ENCODE measurements around the gene ABCD1. TPM values are rescaled to one million over a fixed set of nuclear protein-coding genes. Genes with fewer than 3 reads are reported as not detected.
A peak's percentile ranks its signal among the peaks of the same experiment; 100 is the strongest.

ABCD1 gene
- total RNA-seq, 4 donors from 2014 or later: 5.9 to 9.4 (median 7.4) TPM

DNA sequence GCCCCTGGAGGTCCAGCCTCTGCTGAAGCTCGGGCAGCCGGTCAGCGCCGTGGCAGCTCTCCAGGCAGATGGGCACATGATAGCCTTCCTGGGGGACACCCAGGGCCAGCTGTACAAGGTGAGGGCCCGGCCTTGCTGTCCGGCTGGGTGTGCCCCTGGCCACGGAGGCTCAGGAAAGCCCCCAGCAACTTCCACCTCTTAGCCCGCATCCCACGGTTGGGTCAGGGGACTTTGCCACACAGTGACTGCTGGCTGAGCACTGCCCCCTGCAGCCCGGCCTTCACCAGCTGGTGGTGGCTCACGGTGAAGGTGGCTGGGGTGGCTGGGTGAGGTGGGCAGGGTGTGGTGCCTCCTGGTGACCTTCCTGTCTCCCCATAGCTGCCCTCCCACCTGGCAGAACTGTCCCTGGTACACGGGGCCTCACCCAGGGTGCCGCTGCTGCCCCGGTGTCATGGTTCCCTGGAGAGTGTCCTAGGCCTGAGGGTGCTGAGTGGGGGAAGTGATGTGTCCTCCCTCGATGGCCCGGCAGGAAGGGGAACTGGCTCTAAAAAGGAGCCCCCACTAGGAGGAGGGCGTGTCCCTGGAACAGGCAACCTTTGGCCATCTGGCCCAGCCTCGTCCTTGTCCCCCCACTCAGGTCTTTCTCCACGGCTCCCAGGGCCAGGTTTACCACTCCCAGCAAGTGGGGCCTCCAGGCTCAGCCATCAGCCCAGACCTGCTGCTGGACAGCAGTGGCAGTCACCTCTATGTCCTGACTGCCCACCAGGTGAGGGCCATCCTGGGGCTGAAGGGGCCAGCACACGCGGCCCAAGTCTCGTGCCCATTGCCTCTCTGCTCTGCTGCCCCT is 43.9 kb downstream of the ABCD1 start:
- 100% methylated on average over 1 of the region's 22 CpGs for WGBS
- no peak overlapping the region for H3K4me3 ChIP-seq
- H3K9me3 ChIP-seq: no peaks in the 10 kb centered on the region
- no peaks in the 10 kb centered on the region for H3K36me3 ChIP-seq
- H3K27ac ChIP-seq: no peak overlapping the region
- TF ChIP-seq POLR2AphosphoS5 (IDR thresholded peaks at IDR 0.05) (no peak), CTCF (IDR thresholded peaks at IDR 0.05) (no peak), POLR2A (IDR thresholded peaks at IDR 0.05) (no peak), EP300 (IDR thresholded peaks at IDR 0.05) (no peak)
- no peaks in the 10 kb centered on the region for H3K27me3 ChIP-seq
- H3K4me1 ChIP-seq: peaks cover 27% of the 10 kb centered on the region
- peak in 1 of 2 donors; percentile 61 for DNase-seq (ENCODE audit: low spot score in 2 of 2)

- no peak overlapping the region for H3K4me3 ChIP-seq
- H3K27ac ChIP-seq: no peak overlapping the region
- 92% methylated on average over 12 of the region's 23 CpGs for WGBS
- no peaks in the 10 kb centered on the region for H3K36me3 ChIP-seq
- DNase-seq (ENCODE audit: low spot score in 2 of 2): peak in 1 of 2 donors; percentile 59
- TF ChIP-seq POLR2A (IDR thresholded peaks at IDR 0.05) (no peak), EP300 (IDR thresholded peaks at IDR 0.05) (no peak), POLR2AphosphoS5 (IDR thresholded peaks at IDR 0.05) (no peak), CTCF (IDR thresholded peaks at IDR 0.05) (no peak)
- no peaks in the 10 kb centered on the region for H3K9me3 ChIP-seq
- H3K27me3 ChIP-seq: no peaks in the 10 kb centered on the region
- H3K4me1 ChIP-seq: peaks cover 21% of the 10 kb centered on the region
Measured at GRCh38 chrX:153769158-153769864, 44.7 kb downstream of the ABCD1 start.

DNA sequence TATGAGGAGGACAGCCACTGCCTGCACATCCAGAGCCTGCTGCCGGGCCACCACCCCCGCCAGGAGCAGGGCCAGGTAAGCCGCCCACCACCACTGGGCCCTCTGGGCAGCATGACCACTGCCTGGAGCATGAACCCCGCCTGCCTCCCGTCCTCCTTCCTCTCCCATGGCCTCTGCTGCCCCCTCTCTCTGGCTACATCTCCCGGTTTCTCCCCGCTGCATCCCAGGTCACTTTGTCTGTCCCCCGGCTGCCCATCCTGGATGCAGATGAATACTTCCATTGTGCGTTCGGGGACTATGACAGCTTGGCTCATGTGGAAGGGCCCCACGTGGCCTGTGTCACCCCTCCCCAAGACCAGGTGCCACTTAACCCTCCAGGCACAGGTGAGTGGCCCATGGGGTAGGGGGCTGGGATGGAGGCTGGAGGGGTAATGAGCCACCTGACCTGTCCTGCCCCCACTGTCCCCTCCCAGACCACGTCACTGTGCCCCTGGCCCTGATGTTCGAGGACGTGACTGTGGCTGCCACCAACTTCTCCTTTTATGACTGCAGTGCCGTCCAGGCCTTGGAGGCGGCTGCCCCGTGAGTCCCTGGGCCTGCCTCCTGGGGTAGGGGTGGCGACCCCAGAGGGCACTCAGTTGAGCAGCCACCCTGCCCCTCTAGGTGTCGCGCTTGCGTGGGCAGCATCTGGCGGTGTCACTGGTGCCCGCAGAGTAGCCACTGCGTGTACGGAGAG is 45.4 kb downstream of the ABCD1 start:
- no peak for TF ChIP-seq POLR2A (IDR thresholded peaks at IDR 0.05)
- TF ChIP-seq CTCF (IDR thresholded peaks at IDR 0.05): no peak
- TF ChIP-seq POLR2AphosphoS5 (IDR thresholded peaks at IDR 0.05): no peak
- TF ChIP-seq EP300 (IDR thresholded peaks at IDR 0.05): no peak
- H3K27me3 ChIP-seq: no peaks in the 10 kb centered on the region

GRCh38 chrX:153770601-153771414 is 46.2 kb downstream of the ABCD1 start:
- DNase-seq (ENCODE audit: low spot score in 2 of 2): no peak
- Histone ChIP-seq H3K9me3 (no peaks in the 10 kb centered on the region), H3K4me1 (peaks cover 9% of the 10 kb centered on the region), H3K27ac (no peak overlapping the region), H3K36me3 (no peaks in the 10 kb centered on the region), H3K27me3 (no peaks in the 10 kb centered on the region), H3K4me3 (no peak overlapping the region)
- 86% methylated on average over 8 of the region's 18 CpGs for WGBS
- no peak for TF ChIP-seq POLR2A (IDR thresholded peaks at IDR 0.05)

More for the DNA sequence above, 45.4 kb downstream of the ABCD1 start:
- Histone ChIP-seq H3K4me1 (peaks cover 14% of the 10 kb centered on the region), H3K4me3 (no peak overlapping the region), H3K36me3 (no peaks in the 10 kb centered on the region), H3K27ac (no peak overlapping the region), H3K9me3 (no peaks in the 10 kb centered on the region)
- WGBS: 86% methylated on average over 16 of the region's 25 CpGs
- no peak for DNase-seq (ENCODE audit: low spot score in 2 of 2)
